Measurements from ENCODE around the gene HOXB2.

DNA sequence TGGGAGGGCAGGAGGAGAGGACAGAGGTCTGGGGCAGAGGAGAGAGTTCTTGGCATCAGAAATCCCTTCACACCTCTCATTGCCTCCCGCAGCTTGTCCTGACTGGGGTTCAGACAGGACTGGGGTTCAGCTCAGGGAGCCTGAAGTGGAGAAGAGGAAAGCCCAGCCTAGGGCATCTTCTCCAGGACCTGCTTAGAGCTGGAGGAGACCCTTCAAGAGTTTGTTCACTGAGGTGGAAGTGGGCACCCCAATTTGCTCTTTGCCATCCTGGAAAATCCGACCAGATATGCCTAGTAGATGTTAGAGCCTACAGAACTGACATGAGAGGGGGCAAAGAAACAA lies 43.1 kb upstream of the HOXB2 start:
- TF ChIP-seq, protein P1, sequence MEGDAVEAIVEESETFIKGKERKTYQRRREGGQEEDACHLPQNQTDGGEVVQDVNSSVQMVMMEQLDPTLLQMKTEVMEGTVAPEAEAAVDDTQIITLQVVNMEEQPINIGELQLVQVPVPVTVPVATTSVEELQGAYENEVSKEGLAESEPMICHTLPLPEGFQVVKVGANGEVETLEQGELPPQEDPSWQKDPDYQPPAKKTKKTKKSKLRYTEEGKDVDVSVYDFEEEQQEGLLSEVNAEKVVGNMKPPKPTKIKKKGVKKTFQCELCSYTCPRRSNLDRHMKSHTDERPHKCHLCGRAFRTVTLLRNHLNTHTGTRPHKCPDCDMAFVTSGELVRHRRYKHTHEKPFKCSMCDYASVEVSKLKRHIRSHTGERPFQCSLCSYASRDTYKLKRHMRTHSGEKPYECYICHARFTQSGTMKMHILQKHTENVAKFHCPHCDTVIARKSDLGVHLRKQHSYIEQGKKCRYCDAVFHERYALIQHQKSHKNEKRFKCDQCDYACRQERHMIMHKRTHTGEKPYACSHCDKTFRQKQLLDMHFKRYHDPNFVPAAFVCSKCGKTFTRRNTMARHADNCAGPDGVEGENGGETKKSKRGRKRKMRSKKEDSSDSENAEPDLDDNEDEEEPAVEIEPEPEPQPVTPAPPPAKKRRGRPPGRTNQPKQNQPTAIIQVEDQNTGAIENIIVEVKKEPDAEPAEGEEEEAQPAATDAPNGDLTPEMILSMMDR (conservative IDR thresholded peaks at IDR 0.05) = no peak
- no peak for TF ChIP-seq EZH2 (IDR thresholded peaks at IDR 0.05; ENCODE audit: low read depth)
